Breast epithelium (tissue), 3 donors: ENCODE measurements around the gene CPNE4.

ENCODE experiments used
- POLR2A ChIP-seq: fragments of 450-650 bp; IDR thresholded peaks from one replicate; pipeline ENCODE4 v1.6.1; 2016; ENCODE audit warnings: antibody characterized with exemption, mild to moderate bottlenecking, moderate library complexity
- POLR2AphosphoS5 ChIP-seq, 3 donors: sonication (generic); formaldehyde crosslinking; IDR thresholded peaks; one replicate each; pipeline ENCODE4 v1.6.1; 2017; ENCODE audit warnings: antibody characterized with exemption in 3 of 3
- TF ChIP-seq, protein P1 (sequence below), 3 donors: fragments of 450-650 bp; IDR thresholded peaks; one replicate each; pipeline ENCODE4 v1.5.1; 2016 to 2017; ENCODE audit warnings: antibody characterized with exemption in 3 of 3, mild to moderate bottlenecking in 3 of 3, moderate library complexity in 3 of 3

DNA sequence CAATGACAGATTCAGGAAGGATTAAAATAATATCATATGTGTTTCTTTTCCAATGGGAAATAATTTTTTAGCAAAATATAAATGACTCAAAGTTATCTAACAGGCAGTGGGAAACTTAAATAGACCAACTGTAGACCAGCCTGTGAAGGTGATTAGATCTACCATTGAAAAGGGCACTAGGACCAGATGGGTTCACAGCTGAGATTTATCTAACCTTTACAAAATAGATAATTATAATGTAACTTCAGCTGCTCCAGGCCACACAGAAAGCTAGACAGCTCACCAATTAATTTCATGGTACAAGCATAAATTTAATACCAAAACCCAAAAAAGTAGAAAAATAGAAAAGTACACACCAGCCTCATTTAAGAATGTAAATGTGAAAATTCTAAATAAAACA, 291.7 kb downstream of the CPNE4 start:
- TF ChIP-seq, protein P1, sequence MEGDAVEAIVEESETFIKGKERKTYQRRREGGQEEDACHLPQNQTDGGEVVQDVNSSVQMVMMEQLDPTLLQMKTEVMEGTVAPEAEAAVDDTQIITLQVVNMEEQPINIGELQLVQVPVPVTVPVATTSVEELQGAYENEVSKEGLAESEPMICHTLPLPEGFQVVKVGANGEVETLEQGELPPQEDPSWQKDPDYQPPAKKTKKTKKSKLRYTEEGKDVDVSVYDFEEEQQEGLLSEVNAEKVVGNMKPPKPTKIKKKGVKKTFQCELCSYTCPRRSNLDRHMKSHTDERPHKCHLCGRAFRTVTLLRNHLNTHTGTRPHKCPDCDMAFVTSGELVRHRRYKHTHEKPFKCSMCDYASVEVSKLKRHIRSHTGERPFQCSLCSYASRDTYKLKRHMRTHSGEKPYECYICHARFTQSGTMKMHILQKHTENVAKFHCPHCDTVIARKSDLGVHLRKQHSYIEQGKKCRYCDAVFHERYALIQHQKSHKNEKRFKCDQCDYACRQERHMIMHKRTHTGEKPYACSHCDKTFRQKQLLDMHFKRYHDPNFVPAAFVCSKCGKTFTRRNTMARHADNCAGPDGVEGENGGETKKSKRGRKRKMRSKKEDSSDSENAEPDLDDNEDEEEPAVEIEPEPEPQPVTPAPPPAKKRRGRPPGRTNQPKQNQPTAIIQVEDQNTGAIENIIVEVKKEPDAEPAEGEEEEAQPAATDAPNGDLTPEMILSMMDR (IDR thresholded peaks at IDR 0.05) = no peak
- TF ChIP-seq POLR2A (no peak), POLR2AphosphoS5 (IDR thresholded peaks at IDR 0.05) (no peak)
